SK-N-SH (cell line): ENCODE results near the gene COL24A1. TPM values are rescaled to one million over a fixed set of nuclear protein-coding genes. Genes with fewer than 3 reads are reported as not detected.

Experiments
- CTCF ChIA-PET: fragments of 300-600, 350-600 bp; formaldehyde crosslinking; extraction: SDS; loops from one replicate; lab custom pipeline; 2021; lab: Yijun Ruan, JAX
- POLR2A ChIA-PET: fragments of 350-600 bp; sonication (Branson Sonifier 250); formaldehyde crosslinking; extraction: SDS; loops from one replicate; lab custom pipeline; 2020; ENCODE audit warnings: antibody characterized with exemption, inconsistent platforms; lab: Yijun Ruan, JAX
- DNase-seq: peaks from one replicate; pipeline ENCODE4 v3.0.0; 2012
- H2AFZ ChIP-seq: fragments of 200-600 bp; sonication (generic); 2 replicates; pipeline ENCODE4 v1.8.1; 2016; ENCODE audit warnings: antibody characterized with exemption, mild to moderate bottlenecking, low read depth
- H3F3A ChIP-seq: fragments of 200-600 bp; sonication (generic); replicated peaks from 2 replicates; pipeline ENCODE3; 2016; ENCODE audit warnings: antibody characterized with exemption, mild to moderate bottlenecking; ENCODE audit not compliant: insufficient read depth
- H3K27ac ChIP-seq, 2 experiments: fragments of 200-500 bp in 1 of 2; fragments of 200-600 bp in 1 of 2; sonication (Bioruptor generic) in 1 of 2; sonication (generic), shearing (Covaris generic) in 1 of 2; 2 replicates each; pipeline versions ENCODE4 v1.5.1 to v1.6.1; 2014 to 2016; ENCODE audit warnings: low read depth in 2 of 2, inconsistent platforms in 1 of 2, low read length in 1 of 2, mild to moderate bottlenecking in 1 of 2, mixed read lengths in 1 of 2
- H3K27me3 ChIP-seq: fragments of 200-600 bp; sonication (generic), shearing (Covaris generic); 2 replicates; pipeline ENCODE4 v1.6.1; 2016; ENCODE audit warnings: mixed run types; ENCODE audit not compliant: insufficient read depth
- H3K36me3 ChIP-seq, 2 experiments: fragments of 200-500 bp in 1 of 2; fragments of 200-600 bp in 1 of 2; sonication (Bioruptor generic) in 1 of 2; sonication (generic) in 1 of 2; replicated peaks in 1 of 2; 2 replicates each; pipeline versions ENCODE3 to v1.5.1; 2014 to 2016; ENCODE audit warnings: low read length in 1 of 2, mild to moderate bottlenecking in 1 of 2; ENCODE audit not compliant: insufficient read depth in 2 of 2, control insufficient read depth in 1 of 2
- H3K4me1 ChIP-seq, 2 experiments: fragments of 200-500 bp in 1 of 2; fragments of 200-600 bp in 1 of 2; sonication (Bioruptor generic) in 1 of 2; sonication (generic), shearing (Covaris generic) in 1 of 2; 2 replicates each; pipeline versions ENCODE4 v1.5.1 to v1.6.1; 2014 to 2016; ENCODE audit warnings: low read depth in 1 of 2, low read length in 1 of 2, mixed run types in 1 of 2; ENCODE audit not compliant: insufficient read depth in 2 of 2, control insufficient read depth in 1 of 2
- H3K4me2 ChIP-seq: fragments of 200-600 bp; sonication (generic), shearing (Covaris generic); 2 replicates; pipeline ENCODE4 v1.6.1; 2017; ENCODE audit warnings: mixed run types
- H3K4me3 ChIP-seq, 2 experiments: fragments of 200-500 bp in 1 of 2; fragments of 200-600 bp in 1 of 2; sonication (Bioruptor generic) in 1 of 2; sonication (generic), shearing (Covaris generic) in 1 of 2; 2 replicates each; pipeline versions ENCODE4 v1.5.1 to v1.8.1; 2014 to 2016; ENCODE audit warnings: low read depth in 2 of 2, inconsistent platforms in 1 of 2, low read length in 1 of 2, mild to moderate bottlenecking in 1 of 2, mixed read lengths in 1 of 2, moderate library complexity in 1 of 2
- H3K79me2 ChIP-seq: fragments of 200-600 bp; sonication (generic); 2 replicates; pipeline ENCODE4 v1.8.1; 2017; ENCODE audit warnings: mild to moderate bottlenecking; ENCODE audit not compliant: insufficient read depth
- H3K9ac ChIP-seq: fragments of 200-600 bp; sonication (generic); 2 replicates; pipeline ENCODE4 v1.6.1; 2017; ENCODE audit warnings: mixed run types
- H3K9me2 ChIP-seq: fragments of 200-600 bp; sonication (generic); 2 replicates; pipeline ENCODE4 v1.6.1; 2017; ENCODE audit warnings: mixed run types
- H3K9me3 ChIP-seq: fragments of 200-600 bp; sonication (generic); 2 replicates; pipeline ENCODE4 v1.6.1; 2017; ENCODE audit warnings: mixed run types, mild to moderate bottlenecking, moderate library complexity
- H4K20me1 ChIP-seq: fragments of 200-600 bp; sonication (generic); 2 replicates; pipeline ENCODE4 v1.6.1; 2017; ENCODE audit warnings: mild to moderate bottlenecking, mixed run types; ENCODE audit not compliant: insufficient read depth
- CTCF ChIP-seq: fragments of 200-600 bp; sonication (generic); IDR thresholded peaks from 2 replicates; pipeline ENCODE4 v1.6.1; 2017; ENCODE audit warnings: antibody characterized with exemption, mild to moderate bottlenecking, moderate library complexity
- EZH2phosphoT487 ChIP-seq: fragments of 200-600 bp; sonication (generic); IDR thresholded peaks from 2 replicates; pipeline ENCODE4 v1.6.1; 2017; ENCODE audit warnings: low read depth, mixed run types, mild to moderate bottlenecking, antibody characterized with exemption, moderate library complexity, borderline replicate concordance
- FOSL2 ChIP-seq: IDR thresholded peaks from 2 replicates; pipeline ENCODE4 v1.4.0; 2012; ENCODE audit warnings: low read depth, mild to moderate bottlenecking, moderate library complexity, borderline replicate concordance
- GABPA ChIP-seq: IDR thresholded peaks from 2 replicates; pipeline ENCODE4 v1.4.0; 2012; ENCODE audit warnings: low read depth, mild to moderate bottlenecking
- IRF3 ChIP-seq: fragments of 150-350 bp; IDR thresholded peaks from 2 replicates; pipeline ENCODE4 v1.6.1; 2016; ENCODE audit warnings: mild to moderate bottlenecking, low read depth, low read length
- JUND ChIP-seq: IDR thresholded peaks from 2 replicates; pipeline ENCODE4 v1.4.0; 2012
- MXI1 ChIP-seq: IDR thresholded peaks from 2 replicates; pipeline ENCODE4 v1.6.1; 2012; ENCODE audit warnings: mild to moderate bottlenecking, low read depth, low read length, improper control_type of control experiment
- PBX3 ChIP-seq: IDR thresholded peaks from 2 replicates; pipeline ENCODE4; 2012
- POLR2AphosphoS5 ChIP-seq: IDR thresholded peaks from 2 replicates; pipeline ENCODE4 v1.6.1; 2012; ENCODE audit warnings: low read depth, low read length
- RCOR1 ChIP-seq: fragments of 150-350 bp; IDR thresholded peaks from 2 replicates; pipeline ENCODE4 v1.6.1; 2017; ENCODE audit warnings: antibody characterized with exemption, low read length
- REST ChIP-seq: IDR thresholded peaks from 2 replicates; pipeline ENCODE4 v1.6.1; 2012; ENCODE audit warnings: mild to moderate bottlenecking, low read depth, low read length, moderate library complexity
- RFX5 ChIP-seq: IDR thresholded peaks from 2 replicates; pipeline ENCODE4 v1.6.1; 2012; ENCODE audit warnings: mild to moderate bottlenecking, improper control_type of control experiment, low read length
- SIN3A ChIP-seq: IDR thresholded peaks from 2 replicates; pipeline ENCODE4 v1.6.1; 2012; ENCODE audit warnings: low read depth, mild to moderate bottlenecking, low read length, moderate library complexity, borderline replicate concordance
- SMC3 ChIP-seq: IDR thresholded peaks from 2 replicates; pipeline ENCODE4 v1.6.1; 2012; ENCODE audit warnings: low read depth, low read length, improper control_type of control experiment
- TAF1 ChIP-seq: IDR thresholded peaks from 2 replicates; pipeline ENCODE4 v1.6.1; 2012; ENCODE audit warnings: low read depth, mild to moderate bottlenecking, low read length, moderate library complexity, borderline replicate concordance
- TCF12 ChIP-seq: IDR thresholded peaks from 2 replicates; pipeline ENCODE4 v1.4.0; 2012
- TEAD4 ChIP-seq: IDR thresholded peaks from 2 replicates; pipeline ENCODE4 v1.4.0; 2012; ENCODE audit warnings: mild to moderate bottlenecking, borderline replicate concordance; ENCODE audit not compliant: insufficient read depth
- USF2 ChIP-seq: fragments of 150-350 bp; IDR thresholded peaks from 2 replicates; pipeline ENCODE4 v1.6.1; 2017; ENCODE audit warnings: antibody characterized with exemption, low read length, low read depth, borderline replicate concordance
- YY1 ChIP-seq: IDR thresholded peaks from 2 replicates; pipeline ENCODE4 v1.4.0; 2012; ENCODE audit warnings: low read depth, mild to moderate bottlenecking
- WGBS: methylation state at CpG from one replicate; pipeline ENCODE4 v1.1.6; 2017; ENCODE audit warnings: low lambda C conversion rate; 5-methylcytosine and 5-hydroxymethylcytosine counted together
- polyA plus RNA-seq, 3 experiments: library from polyadenylated mRNA; depleted of rRNA; stranded (reverse); fragments of >200 nt; gene quantifications; 2 replicates each; pipeline ENCODE4 v1.2.3, GENCODE V29; 2012

COL24A1 gene
- polyA plus RNA-seq, 1 of the 3 experiments (the other 2 are of a cell fraction) = not detected

- POLR2A ChIA-PET = no interaction called here
- Histone ChIP-seq H3K9me2 (no peaks in the 10 kb centered on the region), H3F3A (no peaks in the 10 kb centered on the region)
- TF ChIP-seq GABPA (no peak), SMC3 (no peak), USF2 (no peak), RFX5 (no peak), CTCF (no peak)
- TF ChIP-seq, all 33 proteins: peak for 0
- Histone ChIP-seq H3K79me2 (no peaks in the 10 kb centered on the region), H4K20me1 (no peaks in the 10 kb centered on the region), H3K36me3 (no peaks in the 10 kb centered on the region), H2AFZ (no peak overlapping the region), H3K27ac (no peak overlapping the region), H3K4me2 (no peak overlapping the region), H3K9ac (no peak overlapping the region), H3K4me1 (no peaks in the 10 kb centered on the region), H3K4me3 (no peak overlapping the region), H3K27me3 (no peaks in the 10 kb centered on the region), H3K9me3 (no peaks in the 10 kb centered on the region)
- DNase-seq = no peak
- CTCF ChIA-PET = no interaction called here
- 5% methylated on average over 1 of the region's 1 CpG for WGBS
Observed at GRCh38 chr1:86190873-86191272, 34.3 kb upstream of the COL24A1 start.

GRCh38 chr1:86184426-86184825, 27.9 kb upstream of the COL24A1 start:
- H3K27me3 ChIP-seq = no peaks in the 10 kb centered on the region
- no peaks in the 10 kb centered on the region for H3K9me3 ChIP-seq
- no peak overlapping the region for H3K4me3 ChIP-seq
- H3K27ac ChIP-seq = no peak overlapping the region
- H3K4me1 ChIP-seq = no peaks in the 10 kb centered on the region
- CTCF ChIA-PET = no interaction called here
- no peaks in the 10 kb centered on the region for H3F3A ChIP-seq
- 0% methylated on average over 1 of the region's 1 CpG for WGBS
- POLR2A ChIA-PET = no interaction called here
- H4K20me1 ChIP-seq = no peaks in the 10 kb centered on the region
- no peak for DNase-seq
- H3K36me3 ChIP-seq = no peaks in the 10 kb centered on the region
- H2AFZ ChIP-seq = no peak overlapping the region
- H3K9ac ChIP-seq = no peak overlapping the region
- H3K79me2 ChIP-seq = no peaks in the 10 kb centered on the region
- no peaks in the 10 kb centered on the region for H3K9me2 ChIP-seq
- no peak overlapping the region for H3K4me2 ChIP-seq
- TF ChIP-seq IRF3 (no peak), EZH2phosphoT487 (no peak), FOSL2 (no peak), YY1 (no peak), USF2 (no peak), TEAD4 (no peak), JUND (no peak), POLR2AphosphoS5 (no peak), PBX3 (no peak), GABPA (no peak), TCF12 (no peak), MXI1 (no peak), REST (no peak), SIN3A (no peak), TAF1 (no peak), RFX5 (no peak), RCOR1 (no peak)
